IPS DF 6.9 (cell line): ENCODE results near the gene EEF1AKMT4.
A peak's percentile ranks its signal among the peaks of the same experiment; 100 is the strongest.

ENCODE experiments used
- DNase-seq: peaks from one replicate; pipeline ENCODE4 v3.0.0-alpha.2; 2013; ENCODE audit warnings: low read depth, low spot score
- H3K27ac ChIP-seq: one replicate; pipeline ENCODE4 v1.5.1; 2013; ENCODE audit warnings: low read length, control low read depth
- H3K27me3 ChIP-seq: 2 replicates; pipeline ENCODE4 v1.6.1; 2013; ENCODE audit warnings: mild to moderate bottlenecking, low read length; ENCODE audit not compliant: control insufficient read depth, insufficient read depth
- H3K36me3 ChIP-seq: 2 replicates; pipeline ENCODE4 v1.6.1; 2013; ENCODE audit warnings: low read length; ENCODE audit not compliant: control insufficient read depth, insufficient read depth
- H3K4me1 ChIP-seq: 2 replicates; pipeline ENCODE4 v1.6.1; 2013; ENCODE audit warnings: low read length; ENCODE audit not compliant: control insufficient read depth, insufficient read depth
- H3K4me3 ChIP-seq: 2 replicates; pipeline ENCODE4 v1.5.1; 2013; ENCODE audit warnings: mild to moderate bottlenecking, low read length
- H3K9me3 ChIP-seq: 2 replicates; pipeline ENCODE4 v1.6.1; 2013; ENCODE audit warnings: low read length, inconsistent platforms; ENCODE audit not compliant: control insufficient read depth, insufficient read depth
- WGBS: extraction: QIAGEN DNeasy Blood & Tissue Kit; methylation state at CpG from one replicate; pipeline ENCODE4 v1.1.7; 2013; ENCODE audit warnings: mixed read lengths, missing lambda C conversion rate; ENCODE audit not compliant: insufficient read length, insufficient coverage; 5-methylcytosine and 5-hydroxymethylcytosine counted together

Gene EEF1AKMT4

GRCh38 chr3:184249412-184250166 is at the start of gene EEF1AKMT4:
EEF1AKMT4 (plus strand) TSS chr3:184249672; CDS start chr3:184249695, 23 bp downstream.
- peaks cover 8% of the 10 kb centered on the region; the same call in 1 of the 2 replicates for H3K36me3 ChIP-seq
- H3K27me3 ChIP-seq, result no peaks in the 10 kb centered on the region
- DNase-seq, result peak; percentile 99
- no peaks in the 10 kb centered on the region for H3K4me1 ChIP-seq
- no CpG with 5 or more reads among the region's 54 CpGs for WGBS
- H3K4me3 ChIP-seq, result peak within 1 kb of the TSS; percentile 84
- H3K9me3 ChIP-seq, result no peaks in the 10 kb centered on the region
- no peak within 1 kb of the TSS for H3K27ac ChIP-seq

DNA sequence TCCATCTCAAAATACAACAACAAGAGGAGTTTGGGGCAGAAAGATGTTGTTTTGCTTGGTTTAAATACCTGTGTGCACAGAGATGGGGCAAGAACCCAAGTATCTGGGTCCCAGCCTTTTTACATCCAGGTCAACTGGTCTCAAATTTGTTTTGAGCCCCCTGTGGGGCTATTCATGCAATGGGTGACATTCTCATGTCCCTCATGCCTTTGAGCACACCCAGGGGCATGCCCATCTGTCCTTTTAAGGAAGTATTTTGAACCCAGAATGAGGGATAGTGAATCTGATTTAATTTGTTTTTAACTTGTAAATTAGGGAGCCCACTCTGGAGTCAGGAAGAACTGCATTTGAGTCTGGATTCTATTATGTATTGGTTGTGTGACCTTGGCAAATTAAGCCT is 48.6 kb upstream of the EEF1AKMT4 start:
- Histone ChIP-seq H3K36me3 (no peaks in the 10 kb centered on the region), H3K9me3 (no peaks in the 10 kb centered on the region), H3K27ac (no peak overlapping the region), H3K27me3 (no peaks in the 10 kb centered on the region), H3K4me1 (no peaks in the 10 kb centered on the region), H3K4me3 (no peak overlapping the region)
- no peak for DNase-seq

- H3K4me3 ChIP-seq, result no peak overlapping the region
Measured at GRCh38 chr3:184203526-184203925, 45.9 kb upstream of the EEF1AKMT4 start.

GRCh38 chr3:184209146-184209923 is 40.1 kb upstream of the EEF1AKMT4 start:
- no peak overlapping the region for H3K4me3 ChIP-seq
- no peak for DNase-seq
- H3K36me3 ChIP-seq, result no peaks in the 10 kb centered on the region
- H3K4me1 ChIP-seq, result no peaks in the 10 kb centered on the region
- no CpG with 5 or more reads among the region's 11 CpGs for WGBS
- H3K27me3 ChIP-seq, result no peaks in the 10 kb centered on the region
- no peaks in the 10 kb centered on the region for H3K9me3 ChIP-seq
- H3K27ac ChIP-seq, result no peak overlapping the region

More at GRCh38 chr3:184203526-184203925, 45.9 kb upstream of the EEF1AKMT4 start:
- H3K4me1 ChIP-seq, result no peaks in the 10 kb centered on the region
- DNase-seq, result no peak
- H3K9me3 ChIP-seq, result no peaks in the 10 kb centered on the region
- WGBS, result no CpG with 5 or more reads among the region's 8 CpGs
- H3K27me3 ChIP-seq, result no peaks in the 10 kb centered on the region
- H3K36me3 ChIP-seq, result no peaks in the 10 kb centered on the region
- no peak overlapping the region for H3K27ac ChIP-seq

DNA sequence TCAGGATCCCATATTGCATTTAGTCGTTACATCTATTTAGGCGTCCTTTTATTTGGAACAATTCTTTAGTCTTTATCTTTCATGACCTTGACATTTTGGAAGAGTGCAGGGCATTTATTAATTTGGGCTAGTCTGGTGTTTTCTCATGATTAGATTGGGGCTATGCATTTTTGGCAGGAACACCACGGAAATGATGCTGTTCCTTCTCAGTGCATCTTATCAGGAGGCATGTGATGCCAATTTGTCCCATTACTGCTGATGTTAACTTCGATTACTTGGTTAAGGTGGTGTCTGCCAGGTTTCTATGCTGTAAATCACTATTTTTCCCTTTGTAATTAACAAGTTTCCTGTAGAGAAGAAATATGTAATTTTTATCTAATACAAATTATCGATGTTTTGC is 38.2 kb upstream of the EEF1AKMT4 start:
- Histone ChIP-seq H3K27me3 (no peaks in the 10 kb centered on the region), H3K4me3 (no peak overlapping the region), H3K9me3 (no peaks in the 10 kb centered on the region), H3K4me1 (no peaks in the 10 kb centered on the region), H3K27ac (no peak overlapping the region), H3K36me3 (no peaks in the 10 kb centered on the region)
- WGBS, result no CpG with 5 or more reads among the region's 5 CpGs
- no peak for DNase-seq

DNA sequence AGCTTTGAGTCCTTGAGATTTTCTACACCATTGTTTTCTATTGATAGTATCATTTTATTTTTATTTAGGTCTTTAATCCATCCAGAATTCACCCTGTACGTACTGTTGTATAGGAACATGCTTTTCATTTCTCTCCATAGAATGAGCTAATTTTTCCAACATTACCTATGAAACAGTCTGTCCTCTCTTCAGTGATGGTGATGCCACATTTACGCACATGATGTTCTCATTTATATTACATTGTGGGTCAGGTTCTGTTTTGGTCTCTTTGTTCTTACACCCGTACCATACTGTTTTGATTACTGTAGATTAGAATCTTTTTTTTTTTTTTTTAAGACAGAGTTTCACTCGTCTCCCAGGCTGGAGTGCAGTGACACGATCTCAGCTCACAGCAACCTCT is 37.8 kb upstream of the EEF1AKMT4 start:
- Histone ChIP-seq H3K4me1 (no peaks in the 10 kb centered on the region), H3K4me3 (no peak overlapping the region), H3K27me3 (no peaks in the 10 kb centered on the region), H3K36me3 (no peaks in the 10 kb centered on the region), H3K9me3 (no peaks in the 10 kb centered on the region), H3K27ac (no peak overlapping the region)
- DNase-seq, result no peak
- WGBS, result no CpG with 5 or more reads among the region's 5 CpGs

- no peak for DNase-seq
- no peaks in the 10 kb centered on the region for H3K9me3 ChIP-seq
- no peaks in the 10 kb centered on the region for H3K27me3 ChIP-seq
- no peak overlapping the region for H3K4me3 ChIP-seq
- no peak overlapping the region for H3K27ac ChIP-seq
- H3K36me3 ChIP-seq, result no peaks in the 10 kb centered on the region
- no CpG with 5 or more reads among the region's 4 CpGs for WGBS
- H3K4me1 ChIP-seq, result no peaks in the 10 kb centered on the region
Measured at GRCh38 chr3:184218814-184219213, 30.7 kb upstream of the EEF1AKMT4 start.

DNA sequence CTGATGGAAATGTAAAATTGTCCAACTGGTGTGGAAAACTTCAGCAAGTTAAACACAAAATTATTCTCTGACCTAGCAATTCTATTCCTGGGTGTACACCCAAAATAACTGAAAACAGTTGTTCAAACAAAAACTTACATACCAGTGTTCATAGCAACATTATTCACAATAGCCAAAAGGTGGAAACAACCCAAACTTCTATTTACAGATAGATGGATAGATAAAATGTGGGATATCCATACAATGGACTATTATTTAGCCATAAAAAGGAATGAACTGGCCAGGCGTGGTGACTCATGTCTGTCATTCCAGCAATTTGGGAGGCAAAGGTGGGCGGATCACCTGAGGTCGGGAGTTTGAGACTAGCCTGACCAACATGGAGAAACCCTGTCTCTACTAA is 27.0 kb upstream of the EEF1AKMT4 start:
- WGBS, result no CpG with 5 or more reads among the region's 3 CpGs
- Histone ChIP-seq H3K9me3 (no peaks in the 10 kb centered on the region), H3K27me3 (no peaks in the 10 kb centered on the region; the same call in 1 of the 2 replicates), H3K27ac (no peak overlapping the region), H3K36me3 (no peaks in the 10 kb centered on the region), H3K4me1 (no peaks in the 10 kb centered on the region), H3K4me3 (no peak overlapping the region)
- DNase-seq, result no peak

GRCh38 chr3:184223946-184224345 is 25.5 kb upstream of the EEF1AKMT4 start:
- Histone ChIP-seq H3K36me3 (no peaks in the 10 kb centered on the region), H3K27me3 (peaks cover 11% of the 10 kb centered on the region), H3K9me3 (no peaks in the 10 kb centered on the region), H3K4me3 (no peak overlapping the region), H3K27ac (no peak overlapping the region), H3K4me1 (peaks cover 2% of the 10 kb centered on the region; the same call in 1 of the 2 replicates)
- no CpG with 5 or more reads among the region's 3 CpGs for WGBS
- DNase-seq, result no peak

DNA sequence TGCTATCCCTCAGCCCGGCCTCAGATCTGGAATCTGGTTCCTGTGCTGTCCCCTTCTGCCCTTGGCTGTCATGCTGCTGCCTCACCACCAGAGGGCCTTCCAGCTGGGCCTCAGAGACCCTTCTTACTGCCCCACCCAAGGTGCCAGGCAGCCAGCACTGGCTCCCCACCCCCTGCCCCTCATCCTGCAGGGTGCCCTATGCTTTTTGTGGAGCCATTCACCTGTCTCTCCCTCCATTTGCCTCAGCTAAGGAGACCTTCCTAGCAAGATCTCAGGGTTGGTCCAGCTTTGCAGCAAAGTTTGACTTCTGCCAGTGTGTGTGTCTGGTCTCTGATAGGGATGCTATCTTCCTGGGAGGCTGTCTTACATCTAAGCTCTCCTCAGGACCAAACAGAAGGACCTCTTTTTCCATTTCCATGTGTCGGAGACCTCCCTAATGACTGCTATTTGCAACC is 22.0 kb upstream of the EEF1AKMT4 start:
- no peak overlapping the region for H3K27ac ChIP-seq
- no peaks in the 10 kb centered on the region for H3K36me3 ChIP-seq
- no peak overlapping the region for H3K4me3 ChIP-seq
- DNase-seq, result no peak
- no CpG with 5 or more reads among the region's 2 CpGs for WGBS
- peaks cover 2% of the 10 kb centered on the region; the same call in 1 of the 2 replicates for H3K4me1 ChIP-seq
- peaks cover 42% of the 10 kb centered on the region for H3K27me3 ChIP-seq
- no peaks in the 10 kb centered on the region for H3K9me3 ChIP-seq
